ENCODE data around the gene BRWD1.
A peak's percentile ranks its signal among the peaks of the same experiment; 100 is the strongest.

The BRWD1 gene

DNA sequence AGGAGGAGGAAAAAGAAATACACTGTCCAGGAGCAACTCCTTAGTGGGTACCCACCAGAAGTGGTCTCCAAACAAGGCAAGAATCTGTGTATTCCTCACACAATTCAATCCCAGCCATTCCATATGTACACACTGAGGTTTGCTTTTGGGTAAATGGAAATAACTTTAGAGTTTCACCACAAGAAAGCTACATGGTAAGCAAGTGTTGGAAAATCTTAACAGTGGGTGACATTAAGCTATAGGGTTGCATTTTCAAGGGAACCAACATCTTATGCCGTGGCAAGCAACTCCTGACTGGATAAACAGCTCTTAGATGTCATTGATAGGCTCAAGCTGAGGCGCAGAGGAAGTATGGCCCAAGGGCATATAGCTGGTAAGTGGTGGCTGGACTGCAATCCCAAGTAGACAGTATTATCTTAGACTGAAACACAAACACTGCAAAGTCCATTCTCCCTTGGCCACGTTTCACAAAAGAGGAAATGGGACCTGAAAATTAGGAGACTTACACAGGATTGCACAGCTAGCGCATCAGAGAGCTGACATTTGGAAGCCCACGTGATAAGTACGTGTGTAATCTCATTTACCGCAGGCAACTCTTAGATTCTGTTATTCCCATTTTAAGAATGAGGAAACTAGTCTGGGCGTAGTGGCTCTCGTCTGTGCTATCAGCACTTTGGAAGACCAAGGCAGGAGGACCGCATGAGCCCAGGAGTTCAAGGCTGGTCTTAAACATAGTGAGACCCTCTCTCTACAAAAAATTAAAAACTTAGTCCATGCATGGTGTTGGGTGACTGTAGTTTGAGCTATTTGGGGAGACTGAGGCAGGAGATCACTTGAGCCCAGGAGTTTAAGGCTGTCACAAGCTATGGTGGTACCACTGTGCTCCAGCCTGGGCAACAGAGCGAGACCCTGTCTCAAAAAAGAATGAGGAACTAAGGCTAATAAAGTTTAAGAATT, 4.0 kb upstream of the BRWD1 start:
- peak overlapping the region; percentile 97 for H3K4me2 ChIP-seq (ENCODE audit: low read length)

DNA sequence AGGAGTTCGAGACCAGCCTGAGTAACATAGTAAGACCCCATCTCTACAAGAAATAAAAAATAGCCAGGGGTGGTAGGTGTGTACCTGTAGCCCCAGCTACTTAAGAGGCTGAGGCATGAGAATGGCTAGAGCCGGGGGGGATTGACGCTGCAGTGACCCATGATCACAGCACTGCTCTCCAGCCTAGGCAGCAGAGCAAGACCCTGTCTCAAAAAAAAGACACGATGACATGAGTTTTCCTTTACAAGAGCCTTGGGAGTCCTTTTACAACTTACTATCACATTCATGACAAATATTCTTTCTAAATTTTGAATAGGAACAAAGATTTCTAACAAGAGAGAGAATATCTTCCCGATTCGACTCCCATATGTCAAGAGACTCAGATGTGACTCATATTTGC, 3.3 kb upstream of the BRWD1 start:
- peaks cover 5% of the 10 kb centered on the region for H4K20me1 ChIP-seq (ENCODE audit: control insufficient read depth, insufficient read depth, low read depth, low read length)
- H3F3A ChIP-seq (ENCODE audit: control insufficient read depth, insufficient read depth) = peaks cover 60% of the 10 kb centered on the region

More for the DNA sequence above, 4.0 kb upstream of the BRWD1 start:
- peaks cover 81% of the 10 kb centered on the region for H3K4me1 ChIP-seq (ENCODE audit: control insufficient read depth, low read length)
- H4K20me1 ChIP-seq (ENCODE audit: control insufficient read depth, insufficient read depth, low read depth, low read length) = no peaks in the 10 kb centered on the region
- peaks cover 60% of the 10 kb centered on the region for H3F3A ChIP-seq (ENCODE audit: control insufficient read depth, insufficient read depth)
- no peaks in the 10 kb centered on the region for H3K9me3 ChIP-seq (ENCODE audit: control insufficient read depth, insufficient read depth, low read length)
- H3K79me2 ChIP-seq (ENCODE audit: control insufficient read depth, low read length) = peaks cover 40% of the 10 kb centered on the region
- H3K36me3 ChIP-seq (ENCODE audit: control insufficient read depth, low read length) = peaks cover 12% of the 10 kb centered on the region
- peak overlapping the region; percentile 96 for H3K27ac ChIP-seq (ENCODE audit: low read depth, low read length)
- H3K9me2 ChIP-seq (replicated peaks; ENCODE audit: control insufficient read depth, low read length) = no peaks in the 10 kb centered on the region
- TF ChIP-seq EZH2phosphoT487 (IDR thresholded peaks at IDR 0.05; ENCODE audit: borderline replicate concordance, low read length) = no peak
- no peak for TF ChIP-seq CTCF (IDR thresholded peaks at IDR 0.05; ENCODE audit: low read depth, low read length, poor library complexity, severe bottlenecking)
- peak overlapping the region; percentile 75 for H3K4me3 ChIP-seq (ENCODE audit: low read length)
- H3K27me3 ChIP-seq (ENCODE audit: control insufficient read depth, low read length) = no peaks in the 10 kb centered on the region

DNA sequence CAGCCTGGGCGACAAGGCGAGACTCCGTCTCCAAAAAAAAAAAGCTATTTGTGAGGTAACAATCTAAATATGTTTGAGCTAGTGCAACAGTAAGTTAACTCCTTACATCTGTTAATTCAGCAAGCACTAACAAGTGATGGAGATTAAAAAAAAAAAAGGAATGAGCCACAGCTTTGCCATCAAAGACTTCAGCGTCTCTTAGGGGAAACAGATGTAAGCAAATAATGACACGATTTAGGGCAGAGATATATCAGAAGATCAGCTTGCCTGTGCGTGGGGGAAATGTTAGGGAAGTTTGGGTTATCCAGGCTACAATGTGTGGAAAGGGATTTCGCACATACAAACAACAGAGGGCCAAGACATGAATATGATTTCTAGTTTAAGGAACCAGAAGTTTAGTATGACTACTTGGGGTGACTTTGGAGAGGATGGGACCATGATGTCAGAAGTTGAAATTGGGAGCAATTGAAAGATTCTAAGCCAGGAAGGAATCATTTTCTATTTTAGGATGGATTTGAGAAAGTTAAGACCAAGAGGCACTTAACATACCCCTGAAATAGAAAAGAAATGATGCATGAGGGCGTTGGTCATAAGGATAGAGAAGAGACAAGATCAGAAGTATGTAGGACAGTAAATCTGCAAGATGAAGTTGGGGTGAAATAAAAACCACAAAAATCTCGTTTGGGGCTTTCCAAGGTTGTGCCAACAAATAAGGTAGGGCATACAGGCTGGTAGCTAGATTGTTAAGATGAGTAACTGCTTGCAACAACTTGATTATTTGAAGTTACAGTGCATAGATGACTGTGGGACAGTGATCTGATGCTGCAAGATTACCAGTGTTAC, 2.4 kb upstream of the BRWD1 start:
- H3K9me2 ChIP-seq (replicated peaks; ENCODE audit: control insufficient read depth, low read length) = no peaks in the 10 kb centered on the region
- peak overlapping the region; percentile 75 for H3K4me3 ChIP-seq (ENCODE audit: low read length)
- H3K27ac ChIP-seq (ENCODE audit: low read depth, low read length) = peak overlapping the region; percentile 96
- H3K9me3 ChIP-seq (ENCODE audit: control insufficient read depth, insufficient read depth, low read length) = no peaks in the 10 kb centered on the region
- H3K36me3 ChIP-seq (ENCODE audit: control insufficient read depth, low read length) = peaks cover 27% of the 10 kb centered on the region
- H3F3A ChIP-seq (ENCODE audit: control insufficient read depth, insufficient read depth) = peaks cover 57% of the 10 kb centered on the region
- no peak for TF ChIP-seq CTCF (IDR thresholded peaks at IDR 0.05; ENCODE audit: low read depth, low read length, poor library complexity, severe bottlenecking)
- TF ChIP-seq EZH2phosphoT487 (IDR thresholded peaks at IDR 0.05; ENCODE audit: borderline replicate concordance, low read length) = no peak
- peaks cover 78% of the 10 kb centered on the region for H3K4me1 ChIP-seq (ENCODE audit: control insufficient read depth, low read length)
- H3K4me2 ChIP-seq (ENCODE audit: low read length) = peak overlapping the region; percentile 97
- H3K27me3 ChIP-seq (ENCODE audit: control insufficient read depth, low read length) = no peaks in the 10 kb centered on the region
- peaks cover 10% of the 10 kb centered on the region for H4K20me1 ChIP-seq (ENCODE audit: control insufficient read depth, insufficient read depth, low read depth, low read length)
- peaks cover 49% of the 10 kb centered on the region for H3K79me2 ChIP-seq (ENCODE audit: control insufficient read depth, low read length)

More for the DNA sequence above, 3.3 kb upstream of the BRWD1 start:
- peaks cover 80% of the 10 kb centered on the region for H3K4me1 ChIP-seq (ENCODE audit: control insufficient read depth, low read length)
- H3K4me3 ChIP-seq (ENCODE audit: low read length) = peak overlapping the region; percentile 75
- no peaks in the 10 kb centered on the region for H3K9me3 ChIP-seq (ENCODE audit: control insufficient read depth, insufficient read depth, low read length)
- H3K27ac ChIP-seq (ENCODE audit: low read depth, low read length) = peak overlapping the region; percentile 96
- peaks cover 18% of the 10 kb centered on the region for H3K36me3 ChIP-seq (ENCODE audit: control insufficient read depth, low read length)
- peak overlapping the region; percentile 97 for H3K4me2 ChIP-seq (ENCODE audit: low read length)
- H3K9me2 ChIP-seq (replicated peaks; ENCODE audit: control insufficient read depth, low read length) = no peaks in the 10 kb centered on the region
- peaks cover 44% of the 10 kb centered on the region for H3K79me2 ChIP-seq (ENCODE audit: control insufficient read depth, low read length)
- no peaks in the 10 kb centered on the region for H3K27me3 ChIP-seq (ENCODE audit: control insufficient read depth, low read length)
- no peak for TF ChIP-seq EZH2phosphoT487 (IDR thresholded peaks at IDR 0.05; ENCODE audit: borderline replicate concordance, low read length)
- TF ChIP-seq CTCF (IDR thresholded peaks at IDR 0.05; ENCODE audit: low read depth, low read length, poor library complexity, severe bottlenecking) = no peak
